ENCODE measurements around the gene PPIA.

The PPIA gene

DNA sequence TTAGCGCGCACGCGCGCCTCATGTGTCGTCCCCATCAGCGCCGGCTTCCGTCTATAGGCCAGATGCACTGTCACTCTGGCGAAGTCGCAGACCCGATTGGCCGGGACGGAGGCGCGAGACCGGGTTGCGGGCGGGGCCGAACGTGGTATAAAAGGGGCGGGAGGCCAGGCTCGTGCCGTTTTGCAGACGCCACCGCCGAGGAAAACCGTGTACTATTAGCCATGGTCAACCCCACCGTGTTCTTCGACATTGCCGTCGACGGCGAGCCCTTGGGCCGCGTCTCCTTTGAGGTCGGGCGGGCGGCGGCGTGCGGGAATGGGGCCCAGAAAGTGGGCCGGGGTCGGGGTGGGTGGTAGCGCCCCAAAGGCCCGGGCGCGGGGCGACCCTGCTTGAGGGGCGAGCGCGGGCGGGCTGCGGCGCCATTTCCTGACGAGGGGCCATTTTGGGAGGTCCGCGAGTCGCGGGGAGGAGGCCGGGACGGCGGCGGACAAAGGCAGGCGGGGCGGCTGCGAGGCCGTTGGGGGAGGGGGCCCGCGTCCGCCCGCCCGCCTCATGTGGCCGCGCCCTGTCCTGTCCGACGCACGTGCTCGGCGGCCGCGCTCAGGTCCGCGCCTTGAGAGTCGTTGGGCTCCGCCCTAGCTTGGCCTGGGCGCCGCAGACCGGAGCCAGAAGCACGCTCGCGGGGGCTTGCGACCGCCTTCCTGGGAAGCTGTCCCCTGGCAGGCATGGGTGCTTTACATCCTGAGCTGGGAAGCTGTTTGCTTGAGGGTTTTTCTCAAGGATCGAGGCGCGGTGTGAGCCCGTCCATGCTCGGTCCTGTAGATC lies at the start of gene PPIA:
TSS of gene PPIA (plus strand) at position 178 of the 825 bp plus-strand sequence. CDS start at position 222, 44 bp downstream.
- peak; percentile 97 for DNase-seq (ENCODE audit: low spot score)

DNA sequence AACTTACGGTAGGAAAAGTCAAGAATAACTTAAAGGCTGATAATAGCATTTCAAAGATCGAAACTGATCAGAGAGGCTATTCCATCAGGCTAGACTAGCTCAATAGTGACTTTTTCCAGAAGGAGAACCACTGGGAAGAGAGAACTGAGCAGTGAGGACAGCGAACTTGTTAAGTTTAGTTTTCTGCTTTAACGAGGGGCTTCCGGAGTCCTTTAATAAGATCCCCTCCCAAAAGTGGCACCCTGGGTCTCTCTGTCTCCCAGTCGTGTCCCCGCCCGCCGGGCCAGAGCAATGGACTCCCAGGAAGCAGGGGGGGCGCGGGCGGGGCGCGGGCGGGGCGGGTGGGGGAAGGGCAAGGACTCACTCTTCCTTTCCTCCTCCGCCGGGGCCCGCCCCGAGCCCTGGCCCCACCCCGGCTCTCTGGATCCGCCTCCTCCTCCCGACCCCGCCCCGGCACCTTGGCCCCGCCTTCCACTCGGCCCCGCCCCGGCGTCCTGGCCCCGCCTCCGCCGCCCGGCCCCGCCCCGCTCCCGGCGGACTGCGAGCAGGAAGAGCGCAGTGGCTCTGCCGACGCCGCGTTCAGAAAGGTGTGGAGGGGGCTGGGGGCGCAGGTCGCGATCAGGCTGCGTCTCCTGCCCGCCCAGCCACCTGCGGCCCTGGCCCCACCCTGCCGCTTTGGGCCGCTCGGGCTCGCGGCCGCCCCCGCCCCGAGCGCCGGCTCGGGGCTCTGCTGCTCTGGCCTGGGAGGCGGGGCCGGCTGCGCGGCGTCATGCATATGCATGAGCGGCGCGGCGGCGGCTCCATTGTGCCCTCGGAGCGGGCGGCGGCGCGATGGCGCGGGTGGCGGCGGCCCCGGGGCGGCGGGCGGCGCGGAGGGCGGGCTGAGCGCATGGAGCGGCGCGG lies 48.2 kb upstream of the PPIA start, which contains the start of gene ZMIZ2:
TSS of gene ZMIZ2 (plus strand) at position 803 of the 903 bp plus-strand sequence. CDS start 7,403 bp downstream, outside the sequence.
- DNase-seq (ENCODE audit: low spot score): peak; percentile 91

DNA sequence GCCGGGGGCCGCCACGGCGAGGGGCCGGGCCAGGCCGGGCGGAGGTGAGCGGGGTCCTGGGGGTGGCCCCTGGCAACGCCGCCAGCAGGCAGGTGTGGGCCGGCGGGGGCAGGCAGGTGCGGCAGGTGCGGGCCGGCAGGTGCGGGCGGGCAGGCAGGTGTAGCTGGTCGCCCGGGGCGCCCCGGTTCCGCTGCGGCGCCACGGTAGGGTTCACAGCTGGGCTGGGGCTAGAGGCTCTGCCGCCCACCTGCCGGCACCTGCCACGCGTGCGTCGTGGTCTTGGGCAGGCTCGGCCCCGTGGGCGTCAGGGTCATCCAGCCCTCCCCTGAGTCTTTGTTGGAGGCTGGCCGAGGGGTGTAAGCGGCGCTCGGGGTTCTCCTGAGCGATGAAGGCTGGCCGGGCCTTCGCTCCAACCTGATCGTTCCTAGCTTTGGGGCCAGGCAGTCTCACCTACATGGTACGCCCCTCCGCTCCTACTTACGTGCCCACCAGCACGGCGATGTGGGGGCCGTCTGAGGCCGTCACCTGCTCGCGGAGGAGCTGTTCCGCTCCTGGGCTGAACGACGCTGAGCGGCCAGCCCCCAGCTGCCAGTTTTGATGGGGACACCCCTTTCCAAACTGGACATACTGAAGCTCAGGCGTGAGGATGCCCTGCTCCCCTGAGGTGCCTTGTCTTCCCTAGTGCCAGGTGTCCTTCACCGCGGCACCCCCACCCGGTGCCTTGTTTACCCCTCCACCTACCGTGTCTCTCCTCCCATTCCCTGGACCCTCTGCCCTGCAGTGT lies 47.3 kb upstream of the PPIA start:
- no peak for DNase-seq (ENCODE audit: low spot score)

DNA sequence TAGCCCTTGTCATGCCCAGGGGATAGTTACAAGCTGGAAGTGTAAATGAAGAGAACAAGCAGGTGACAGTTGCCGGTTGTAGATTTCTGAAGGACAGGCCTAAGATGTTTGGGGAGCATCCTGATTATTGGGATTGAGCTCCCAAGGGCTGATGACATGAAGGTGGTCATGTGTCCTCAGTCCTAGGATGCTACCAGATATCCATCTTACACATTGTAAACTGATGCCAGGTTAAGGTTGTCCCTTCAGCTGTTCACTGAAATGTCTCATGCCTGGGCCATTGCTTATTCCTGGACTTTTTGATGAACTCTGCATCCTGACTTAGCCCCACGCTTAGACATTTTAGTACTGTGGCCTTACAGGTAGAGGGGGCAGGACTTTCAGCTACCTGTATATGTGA lies 46.5 kb upstream of the PPIA start:
- DNase-seq (ENCODE audit: low spot score): no peak

DNA sequence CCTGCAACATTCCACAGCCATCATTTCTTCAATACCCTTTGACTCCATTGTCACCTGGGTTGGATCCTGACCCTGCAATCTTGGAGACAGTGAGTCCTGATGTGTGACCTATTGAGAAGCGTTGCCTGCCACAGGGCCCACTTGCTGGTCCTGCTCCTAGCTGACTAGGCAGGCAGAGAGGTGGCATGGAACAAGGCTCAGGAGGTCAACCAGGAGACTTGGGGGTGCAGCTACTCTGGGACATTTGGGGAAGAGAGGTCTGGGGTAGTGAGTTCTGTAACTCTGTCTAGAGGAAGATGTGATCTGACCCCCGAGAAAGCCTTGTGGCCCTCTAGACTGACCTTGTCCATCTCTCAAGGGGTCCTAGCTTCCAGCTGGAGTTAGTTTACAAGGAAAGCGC lies 46.1 kb upstream of the PPIA start:
- DNase-seq (ENCODE audit: low spot score): no peak

DNA sequence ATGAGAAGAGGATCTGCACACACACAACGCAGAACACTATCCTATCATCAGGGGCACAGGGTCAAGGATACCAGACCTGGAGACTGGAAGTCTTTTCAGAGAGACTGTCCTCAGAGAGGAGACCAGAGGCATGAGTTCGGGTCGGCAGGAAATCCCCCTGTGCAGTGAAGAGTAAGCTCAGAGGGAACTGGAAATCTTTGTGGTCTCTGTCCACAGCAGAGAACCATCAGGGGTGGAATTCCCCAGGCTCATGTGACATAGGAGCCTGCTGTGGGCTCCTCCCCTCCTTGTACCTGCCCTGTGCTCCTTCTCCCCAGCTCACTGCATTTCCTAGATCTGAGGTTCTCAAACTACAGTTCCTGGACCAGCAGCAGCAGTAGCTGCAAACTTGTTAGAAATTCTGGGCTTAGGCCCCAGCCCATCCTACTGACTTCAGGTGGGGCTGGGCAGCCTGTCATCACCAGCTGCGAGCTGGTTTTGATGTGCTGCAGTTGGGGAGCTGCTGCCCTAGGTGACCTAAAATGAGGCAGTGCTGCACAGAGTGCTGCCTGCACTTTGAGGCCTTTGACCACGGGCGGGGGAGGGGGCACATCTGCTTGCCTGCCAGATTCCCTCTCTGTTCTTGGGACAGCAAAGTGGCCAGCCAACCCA lies 45.4 kb upstream of the PPIA start:
- DNase-seq (ENCODE audit: low spot score): no peak

DNA sequence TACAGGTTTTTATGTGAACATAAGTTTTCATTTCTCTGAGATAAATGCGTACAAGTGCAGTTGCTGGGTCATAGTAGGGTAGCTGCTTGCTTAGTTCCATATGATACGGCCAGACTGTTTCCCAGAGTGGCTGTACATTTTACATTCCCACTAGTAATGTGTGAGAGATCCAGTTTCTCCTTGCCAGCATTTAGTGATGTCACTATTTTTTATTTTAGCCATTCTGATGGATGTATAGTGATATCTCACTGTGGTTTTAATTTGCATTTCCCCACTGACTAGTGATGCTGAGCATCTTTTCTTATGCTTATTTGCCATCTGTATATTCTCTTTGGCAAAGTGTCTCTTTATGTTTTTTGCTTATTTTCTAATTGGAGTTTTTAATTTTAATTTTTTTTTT lies 43.7 kb upstream of the PPIA start:
- no peak for DNase-seq (ENCODE audit: low spot score)

DNA sequence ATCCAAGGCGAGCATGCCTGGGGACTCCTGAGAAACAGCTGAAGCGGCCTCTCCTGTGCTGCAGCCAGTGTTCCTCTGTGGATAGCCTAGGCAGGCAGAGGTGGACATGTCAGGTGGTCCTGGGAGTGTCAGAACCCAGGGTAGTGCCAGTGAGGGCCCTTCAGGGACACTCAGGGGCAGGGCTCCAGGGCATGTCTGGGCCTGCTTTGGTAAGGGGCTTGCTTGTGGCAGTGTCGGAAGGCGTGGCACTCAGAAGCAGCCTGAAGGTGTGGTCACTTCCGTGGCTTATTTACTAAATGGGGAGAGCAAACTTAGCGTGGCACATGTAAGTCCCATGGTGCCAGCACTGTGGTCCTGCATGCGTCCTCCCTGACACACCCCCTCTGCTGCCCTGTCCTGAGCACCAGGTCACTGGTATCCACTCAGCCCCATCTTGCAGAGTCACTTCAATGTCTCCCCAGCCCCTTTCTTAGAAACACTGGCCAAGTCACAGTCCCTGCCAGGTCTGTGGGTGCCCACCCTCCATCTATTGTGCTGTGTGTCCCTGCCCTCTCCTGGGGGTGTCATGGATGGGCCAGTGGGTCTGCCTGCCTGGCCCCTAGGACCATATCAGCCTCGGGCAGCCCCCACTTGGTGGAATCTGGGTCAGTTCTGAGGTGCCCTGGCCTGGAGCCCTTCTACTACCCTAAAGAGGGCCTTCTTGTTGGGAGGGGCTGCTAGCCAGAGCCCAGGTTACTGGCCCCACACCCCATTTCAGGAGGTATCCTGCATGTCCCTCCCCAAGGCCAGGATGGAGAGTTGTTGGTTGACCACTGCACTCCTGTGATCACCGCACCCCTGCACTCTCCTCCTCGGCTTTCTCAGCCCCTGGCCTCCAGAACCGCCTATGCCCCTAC lies 41.4 kb upstream of the PPIA start:
- DNase-seq (ENCODE audit: low spot score): no peak

DNA sequence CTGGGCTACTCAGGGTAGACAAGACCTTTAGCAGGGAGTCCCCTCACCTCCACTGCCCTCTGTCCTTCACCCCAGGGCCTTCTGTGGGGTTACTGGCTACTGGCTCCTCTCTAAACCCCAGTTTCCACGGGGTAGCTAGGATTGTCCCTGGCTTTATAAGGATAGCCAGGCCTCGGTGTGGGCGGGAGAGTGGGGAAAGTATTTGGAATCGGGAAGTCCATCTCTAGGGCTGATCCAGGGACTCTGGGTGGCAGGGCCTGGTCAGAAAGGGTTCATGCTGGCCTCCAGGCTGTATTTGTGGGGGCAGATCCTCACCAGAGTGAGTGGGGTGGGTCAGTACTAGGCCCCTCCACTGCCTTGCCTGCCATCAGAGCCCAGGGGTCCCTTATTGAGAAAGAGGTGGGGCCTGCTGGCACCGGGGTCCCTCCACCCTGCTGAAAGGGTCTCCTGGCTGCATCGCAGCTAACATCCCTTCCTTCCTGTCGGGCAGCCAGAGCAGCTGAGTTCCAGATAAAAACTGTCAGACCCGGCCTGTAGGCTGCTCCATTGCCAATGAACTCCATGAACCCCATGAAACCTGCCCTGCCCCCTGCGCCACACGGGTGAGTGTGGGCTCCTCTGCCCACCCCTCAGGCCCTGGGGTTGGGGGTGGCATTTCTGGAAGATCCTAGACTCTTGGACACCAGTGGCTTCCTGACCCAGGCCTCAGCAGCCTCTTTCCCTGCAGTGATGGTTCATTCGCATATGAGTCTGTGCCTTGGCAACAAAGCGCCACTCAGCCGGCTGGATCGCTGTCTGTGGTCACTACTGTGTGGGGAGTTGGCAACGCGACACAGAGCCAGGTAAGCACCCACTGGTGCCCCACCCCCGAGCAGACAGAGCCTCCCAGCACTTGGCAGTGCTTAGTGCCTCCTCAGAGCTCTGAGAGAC lies 40.5 kb upstream of the PPIA start:
- DNase-seq (ENCODE audit: low spot score): no peak

DNA sequence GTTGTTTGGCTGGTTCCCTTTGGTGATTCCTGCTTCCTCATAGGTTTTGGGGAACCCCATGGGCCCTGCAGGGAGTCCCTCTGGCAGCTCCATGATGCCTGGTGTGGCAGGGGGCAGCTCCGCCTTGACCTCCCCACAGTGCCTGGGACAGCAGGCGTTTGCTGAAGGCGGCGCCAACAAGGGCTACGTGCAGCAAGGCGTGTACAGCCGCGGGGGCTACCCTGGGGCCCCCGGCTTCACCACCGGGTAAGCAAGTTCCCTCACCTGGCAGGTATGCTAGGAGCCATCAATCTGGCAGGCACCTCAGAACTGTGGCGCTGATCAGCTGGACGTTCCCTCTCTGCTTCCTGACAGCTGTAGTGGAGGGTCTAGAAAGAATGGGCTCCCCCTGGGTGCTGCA lies 39.6 kb upstream of the PPIA start:
- no peak for DNase-seq (ENCODE audit: low spot score)

DNA sequence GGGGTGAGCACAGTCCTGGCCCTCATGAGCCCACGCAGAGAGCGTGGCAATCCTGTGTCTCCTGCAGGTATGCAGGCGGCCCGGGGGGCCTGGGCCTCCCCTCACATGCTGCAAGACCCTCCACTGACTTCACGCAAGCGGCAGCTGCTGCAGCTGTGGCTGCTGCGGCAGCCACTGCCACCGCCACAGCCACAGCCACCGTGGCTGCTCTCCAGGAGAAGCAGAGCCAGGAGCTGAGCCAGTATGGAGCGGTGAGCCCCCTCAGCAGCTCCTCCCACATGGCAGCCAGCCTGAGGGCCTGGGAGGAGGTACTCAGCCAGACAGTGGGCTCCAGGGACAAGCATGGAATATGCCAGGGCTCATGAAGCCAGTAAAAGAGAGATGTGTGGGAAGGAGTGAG lies 39.2 kb upstream of the PPIA start:
- no peak for DNase-seq (ENCODE audit: low spot score)

DNA sequence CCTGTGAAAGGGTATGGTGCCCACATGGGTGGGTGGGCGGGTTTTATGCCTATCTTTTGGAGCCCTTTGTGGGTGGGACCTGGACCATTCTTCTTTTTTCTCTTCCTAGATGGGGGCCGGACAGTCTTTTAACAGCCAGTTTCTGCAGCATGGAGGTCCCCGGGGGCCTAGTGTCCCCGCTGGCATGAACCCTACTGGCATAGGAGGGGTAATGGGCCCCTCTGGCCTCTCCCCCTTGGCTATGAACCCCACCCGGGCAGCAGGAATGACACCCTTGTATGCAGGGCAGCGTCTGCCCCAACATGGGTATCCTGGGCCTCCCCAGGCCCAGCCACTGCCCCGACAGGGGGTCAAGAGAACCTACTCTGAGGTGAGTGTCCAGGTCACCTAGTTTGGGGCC lies 38.7 kb upstream of the PPIA start:
- DNase-seq (ENCODE audit: low spot score): no peak

DNA sequence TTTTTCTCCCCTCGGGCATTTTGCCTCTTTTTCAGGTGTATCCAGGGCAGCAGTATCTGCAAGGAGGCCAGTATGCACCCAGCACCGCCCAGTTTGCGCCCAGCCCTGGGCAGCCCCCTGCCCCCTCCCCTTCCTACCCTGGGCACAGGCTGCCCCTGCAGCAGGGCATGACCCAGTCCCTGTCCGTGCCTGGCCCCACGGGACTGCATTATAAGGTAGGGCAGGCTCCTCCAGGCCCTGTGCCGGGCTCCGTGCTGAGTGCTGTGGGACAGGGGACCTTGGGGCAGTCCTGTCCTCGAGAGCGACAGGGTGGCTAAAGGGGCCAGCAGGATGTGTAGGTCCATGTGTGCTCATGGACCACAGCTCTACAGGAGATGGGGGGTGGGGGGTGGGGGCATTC lies 37.2 kb upstream of the PPIA start:
- no peak for DNase-seq (ENCODE audit: low spot score)

DNA sequence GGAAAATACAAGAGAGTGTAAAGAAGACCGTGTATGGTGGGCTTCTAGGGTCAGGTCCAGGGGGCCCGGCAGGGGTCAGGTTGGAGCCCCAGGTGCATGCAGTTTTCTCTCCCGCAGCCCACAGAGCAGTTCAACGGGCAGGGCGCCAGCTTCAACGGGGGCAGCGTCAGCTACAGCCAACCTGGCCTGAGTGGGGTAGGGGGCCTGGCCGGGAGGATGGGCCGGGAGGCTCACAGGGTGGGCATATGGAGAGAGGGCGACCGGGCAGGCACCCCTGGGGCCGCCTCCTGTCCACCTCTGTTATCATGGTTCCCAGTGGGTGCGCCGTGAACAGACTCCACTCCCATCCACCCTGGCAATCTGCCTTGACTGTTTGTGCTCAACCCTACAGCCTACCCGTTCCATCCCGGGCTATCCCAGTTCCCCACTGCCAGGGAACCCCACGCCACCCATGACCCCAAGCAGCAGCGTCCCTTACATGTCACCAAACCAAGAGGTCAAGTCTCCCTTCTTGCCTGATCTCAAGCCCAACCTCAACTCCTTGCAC lies 36.4 kb upstream of the PPIA start:
- no peak for DNase-seq (ENCODE audit: low spot score)

DNA sequence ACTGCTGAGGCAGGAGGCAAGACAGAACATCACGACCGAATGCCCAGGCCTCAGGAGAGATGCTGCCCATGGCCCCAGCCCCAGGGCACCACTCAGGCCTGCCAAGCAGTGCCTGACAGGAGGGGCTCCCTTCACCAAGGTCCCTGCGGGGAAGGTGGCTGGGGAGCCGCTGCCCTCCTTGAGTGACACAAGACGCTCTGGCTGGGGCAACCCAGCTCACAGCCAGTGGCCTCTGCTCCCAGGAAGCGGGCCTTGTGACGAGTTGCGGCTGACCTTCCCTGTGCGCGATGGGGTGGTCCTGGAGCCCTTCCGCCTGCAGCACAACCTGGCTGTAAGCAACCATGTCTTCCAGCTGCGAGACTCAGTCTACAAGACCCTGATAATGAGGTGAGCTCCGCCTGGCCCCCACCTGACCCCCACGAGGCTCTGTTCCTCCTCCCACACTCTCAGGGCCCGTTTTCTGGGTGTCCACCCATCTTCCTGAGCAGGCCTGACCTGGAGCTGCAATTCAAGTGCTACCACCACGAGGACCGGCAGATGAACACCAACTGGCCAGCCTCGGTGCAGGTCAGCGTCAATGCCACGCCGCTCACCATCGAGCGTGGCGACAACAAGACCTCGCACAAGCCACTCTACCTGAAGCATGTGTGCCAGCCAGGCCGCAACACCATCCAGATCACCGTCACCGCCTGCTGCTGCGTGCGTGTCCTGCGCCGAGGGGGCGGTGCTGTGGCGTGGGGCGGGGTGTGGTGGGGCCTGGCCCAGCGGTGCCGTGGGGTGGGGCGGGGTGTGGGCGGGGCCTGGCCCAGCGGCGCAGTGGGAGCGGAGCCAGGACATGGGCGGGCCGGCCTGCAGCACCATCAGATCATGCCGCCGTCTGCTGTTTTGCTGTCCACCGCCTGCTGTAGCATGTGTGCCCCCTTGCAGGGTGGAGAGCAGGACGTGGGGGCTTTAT lies 35.0 kb upstream of the PPIA start:
- DNase-seq (ENCODE audit: low spot score): peak; percentile 81

DNA sequence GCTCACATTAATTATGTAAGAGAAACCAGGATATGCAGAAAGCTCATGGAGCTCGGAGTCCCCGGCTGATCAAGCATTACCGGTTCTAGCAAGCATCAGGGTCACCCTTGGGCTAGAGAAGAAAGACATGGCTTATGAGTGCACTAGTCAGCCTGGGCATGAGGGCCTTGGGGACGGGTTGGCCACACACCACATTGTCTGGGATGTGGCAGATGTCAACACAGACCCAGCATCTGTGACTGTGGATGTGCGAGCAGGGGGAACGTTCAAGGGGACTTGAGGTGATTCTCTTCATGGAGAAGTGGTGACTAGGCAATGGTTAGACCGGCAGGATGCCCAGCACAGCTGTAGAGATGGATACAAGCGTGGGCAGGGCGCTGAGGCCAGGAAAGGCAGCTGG lies 34.2 kb upstream of the PPIA start:
- DNase-seq (ENCODE audit: low spot score): no peak

DNA sequence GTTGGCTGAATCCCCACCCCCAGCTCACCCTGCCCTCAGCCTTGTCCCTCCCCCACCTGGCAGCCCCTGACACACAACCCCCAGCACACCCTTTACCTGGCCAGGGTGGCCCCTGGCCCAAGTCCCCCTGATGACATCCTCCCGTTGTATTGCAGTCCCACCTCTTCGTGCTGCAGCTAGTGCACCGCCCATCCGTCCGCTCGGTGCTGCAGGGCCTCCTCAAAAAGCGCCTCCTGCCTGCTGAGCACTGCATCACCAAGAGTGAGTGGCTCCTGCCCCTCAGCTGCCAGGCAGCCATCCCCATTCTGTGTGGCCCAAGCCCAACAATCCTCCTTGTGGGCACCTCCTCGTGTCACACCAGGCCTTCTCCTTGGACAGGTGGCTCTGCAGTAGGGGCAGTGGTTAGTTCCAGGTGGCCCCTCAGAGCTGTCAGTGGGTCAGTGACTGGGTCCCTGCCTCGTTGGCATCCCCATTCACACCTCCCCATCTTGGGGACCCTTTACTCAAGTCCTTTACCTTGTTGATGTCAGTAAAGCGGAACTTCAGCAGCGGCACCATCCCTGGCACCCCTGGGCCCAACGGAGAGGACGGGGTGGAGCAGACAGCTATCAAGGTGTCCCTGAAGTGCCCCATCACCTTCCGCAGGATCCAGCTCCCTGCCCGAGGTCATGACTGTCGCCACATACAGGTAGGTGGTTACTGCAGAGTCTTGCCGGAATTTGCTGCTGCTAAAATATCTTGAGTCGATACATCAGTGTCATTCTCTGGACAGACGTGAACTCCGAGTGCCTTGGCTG lies 33.6 kb upstream of the PPIA start:
- DNase-seq (ENCODE audit: low spot score): no peak

Data from hematopoietic multipotent progenitor cell treated with erythropoietin and hydrocortisone succinate and interleukin-3 and kit ligand, for 15 days (in vitro differentiated cells).